Placental pericyte (primary cell): ENCODE data around the gene SHISA6. TPM values are rescaled to one million over a fixed set of nuclear protein-coding genes. Genes with fewer than 3 reads are reported as not detected.

Source experiments
- total RNA-seq: library from RNA; depleted of rRNA; stranded (reverse); fragments of >200 nt; gene quantifications from 2 replicates; pipeline ENCODE4 v1.2.3, GENCODE V29; 2012

SHISA6 gene
- not detected in 2 replicates for total RNA-seq

GRCh38 chr17:11240841-11241610 lies at the start of gene SHISA6:
Gene SHISA6 (plus strand): TSS chr17:11241213.

GRCh38 chr17:11598274-11599221 lies 357.5 kb downstream of the SHISA6 start, which contains the start of gene DNAH9:
Gene DNAH9 (plus strand): TSS chr17:11598470. CDS start chr17:11598499, 29 bp downstream.

